ENCODE data around the gene KIAA0513. TPM values are rescaled to one million over a fixed set of nuclear protein-coding genes. Genes with fewer than 3 reads are reported as not detected.

Gene KIAA0513
- total and polyA plus RNA-seq, 9 donors: 2.8 to 12.8 (median 7.1) TPM

DNA sequence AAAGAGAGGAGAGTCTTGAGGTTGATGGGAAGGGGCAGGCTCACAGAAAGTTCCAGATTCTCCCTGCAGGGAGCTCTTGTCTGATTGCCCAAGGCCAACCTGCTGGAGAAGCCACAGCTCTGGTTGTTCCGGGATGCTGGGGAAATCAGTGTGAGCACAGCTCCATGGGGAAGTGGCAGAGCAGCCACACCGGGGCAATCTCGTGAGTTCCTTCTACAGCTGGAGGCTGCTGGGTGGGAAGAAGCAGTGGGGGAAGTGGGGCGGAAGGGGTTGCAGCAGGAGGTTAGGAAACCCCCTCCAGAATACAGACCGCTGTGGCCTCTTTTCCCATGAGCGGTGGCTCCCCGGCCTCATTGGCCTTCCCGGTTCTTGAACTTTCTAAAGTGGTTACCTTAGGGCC lies 34.0 kb downstream of the KIAA0513 start:
- H3K4me1 ChIP-seq (ENCODE audit: insufficient read depth): no peaks in the 10 kb centered on the region
- no peak for DNase-seq
- no peaks in the 10 kb centered on the region for H3K36me3 ChIP-seq
- H3K9me3 ChIP-seq: no peaks in the 10 kb centered on the region
- H3K27me3 ChIP-seq: no peaks in the 10 kb centered on the region
- H3K27ac ChIP-seq: no peak overlapping the region
- WGBS, 3 donors: 70 to 86% (median 79%) methylated on average over 8 of the region's 8 CpGs
- H3K4me3 ChIP-seq: no peak overlapping the region
- intact Hi-C loops (cut with DNase I): no loop called here
- TF ChIP-seq EP300 (IDR thresholded peaks at IDR 0.05) (no peak), CTCF (IDR thresholded peaks at IDR 0.05) (no peak), POLR2A (IDR thresholded peaks at IDR 0.05) (no peak)

DNA sequence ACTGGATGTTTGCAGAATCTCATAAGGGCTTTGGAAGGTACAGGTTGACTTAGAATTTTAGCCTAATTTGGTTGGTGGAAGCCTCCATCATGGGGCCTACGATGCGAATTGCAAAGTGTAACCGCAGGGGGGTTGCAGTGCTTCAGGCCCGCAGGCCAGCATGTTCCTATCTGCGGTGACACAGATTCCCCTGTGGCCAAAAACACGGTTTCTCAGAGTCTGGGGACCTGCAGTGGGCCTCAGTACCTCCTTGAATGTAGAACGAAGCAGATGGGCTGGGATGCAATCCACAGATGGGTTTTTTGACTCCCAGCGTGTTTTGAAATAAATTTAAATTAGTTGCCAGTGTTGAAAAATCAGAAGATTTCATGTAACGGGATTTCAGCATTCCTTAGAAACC lies 34.7 kb downstream of the KIAA0513 start:
- H3K27ac ChIP-seq: no peak overlapping the region
- no peak for TF ChIP-seq POLR2A (IDR thresholded peaks at IDR 0.05)
- no peak for TF ChIP-seq EP300 (IDR thresholded peaks at IDR 0.05)
- no peak for TF ChIP-seq CTCF (IDR thresholded peaks at IDR 0.05)
- intact Hi-C loops (cut with DNase I): no loop called here
- H3K27me3 ChIP-seq: no peaks in the 10 kb centered on the region
- H3K4me1 ChIP-seq (ENCODE audit: insufficient read depth): no peaks in the 10 kb centered on the region
- DNase-seq: no peak
- no peaks in the 10 kb centered on the region for H3K36me3 ChIP-seq
- WGBS, 3 donors: 93 to 95% (median 95%) methylated on average over 9 of the region's 9 CpGs
- no peaks in the 10 kb centered on the region for H3K9me3 ChIP-seq
- no peak overlapping the region for H3K4me3 ChIP-seq

- WGBS, 3 donors: 92 to 97% (median 94%) methylated on average over 11 of the region's 11 CpGs
- Histone ChIP-seq H3K4me1 (ENCODE audit: insufficient read depth) (no peaks in the 10 kb centered on the region), H3K27me3 (no peaks in the 10 kb centered on the region), H3K4me3 (no peak overlapping the region), H3K36me3 (no peaks in the 10 kb centered on the region), H3K9me3 (no peaks in the 10 kb centered on the region), H3K27ac (no peak overlapping the region)
- no peak for TF ChIP-seq EP300 (IDR thresholded peaks at IDR 0.05)
- no peak for DNase-seq
- intact Hi-C loops (cut with DNase I): no loop called here
Measured at GRCh38 chr16:85062845-85063244, 35.2 kb downstream of the KIAA0513 start.

DNA sequence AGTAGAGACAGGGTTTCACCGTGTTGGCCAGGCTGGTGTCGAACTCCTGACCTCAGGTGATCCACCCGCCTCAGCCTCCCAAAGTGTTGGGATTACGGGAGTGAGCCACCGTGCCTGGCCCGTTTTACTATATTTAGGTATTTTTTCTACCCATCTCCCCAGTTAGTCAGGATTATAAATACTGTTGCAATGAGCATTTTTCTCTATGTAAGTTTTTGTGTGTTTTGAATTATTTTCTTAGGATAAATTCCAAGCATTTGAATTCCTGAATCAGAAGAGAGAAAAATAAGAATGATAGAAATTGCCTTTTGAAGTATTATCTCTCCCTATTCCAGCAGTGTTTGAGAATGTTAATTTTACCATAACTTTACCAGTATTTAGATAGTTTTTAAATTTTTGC lies 36.6 kb downstream of the KIAA0513 start:
- Histone ChIP-seq H3K4me3 (no peak overlapping the region), H3K27me3 (no peaks in the 10 kb centered on the region), H3K36me3 (no peaks in the 10 kb centered on the region), H3K27ac (no peak overlapping the region), H3K9me3 (no peaks in the 10 kb centered on the region), H3K4me1 (ENCODE audit: insufficient read depth) (no peaks in the 10 kb centered on the region)
- intact Hi-C loops (cut with DNase I): no loop called here
- TF ChIP-seq CTCF (IDR thresholded peaks at IDR 0.05) (no peak), EP300 (IDR thresholded peaks at IDR 0.05) (no peak), POLR2A (IDR thresholded peaks at IDR 0.05) (no peak)
- 51 to 59% (median 52%) methylated on average over 6 of the region's 6 CpGs for WGBS, 3 donors
- DNase-seq: no peak

GRCh38 chr16:85065099-85065498 lies 37.5 kb downstream of the KIAA0513 start:
- no peak for DNase-seq
- Histone ChIP-seq H3K27me3 (no peaks in the 10 kb centered on the region), H3K27ac (no peak overlapping the region), H3K4me1 (ENCODE audit: insufficient read depth) (no peaks in the 10 kb centered on the region), H3K36me3 (no peaks in the 10 kb centered on the region), H3K9me3 (no peaks in the 10 kb centered on the region), H3K4me3 (no peak overlapping the region)
- TF ChIP-seq CTCF (IDR thresholded peaks at IDR 0.05) (no peak), POLR2A (IDR thresholded peaks at IDR 0.05) (no peak), EP300 (IDR thresholded peaks at IDR 0.05) (no peak)
- intact Hi-C loops (cut with DNase I): no loop called here
- WGBS, 3 donors: 92 to 94% (median 93%) methylated on average over 13 of the region's 13 CpGs
